ENCODE results near the gene MARVELD3. TPM values are rescaled to one million over a fixed set of nuclear protein-coding genes. Genes with fewer than 3 reads are reported as not detected.
"Not testable (repeated sequence)": the region's sequence is repeated elsewhere in the genome, so short reads cannot be mapped to it uniquely, and the experiment has no call there.

Gene MARVELD3
- polyA plus RNA-seq, 2 donors: 2.9 to 4.2 TPM

GRCh38 chr16:71676236-71676635, 50.3 kb downstream of the MARVELD3 start:
- H3K9me3 ChIP-seq (ENCODE audit: control insufficient read depth in 2 of 2, insufficient read depth in 1 of 2, low read depth in 1 of 2, low read length in 1 of 2): no peaks in the 10 kb centered on the region
- 86 to 92% methylated on average over 5 of the region's 5 CpGs for WGBS, 2 donors
- no peak overlapping the region for H3K27ac ChIP-seq (ENCODE audit: low read depth in 2 of 2, low read length in 1 of 2)
- H3K4me1 ChIP-seq (ENCODE audit: control insufficient read depth in 2 of 2, insufficient read depth in 2 of 2, low read length in 1 of 2): no peaks in the 10 kb centered on the region
- H3K4me3 ChIP-seq (ENCODE audit: low read depth in 1 of 2, low read length in 2 of 2): no peak overlapping the region
- no peaks in the 10 kb centered on the region for H3K36me3 ChIP-seq (ENCODE audit: control insufficient read depth in 2 of 2, insufficient read depth in 2 of 2, low read length in 1 of 2)
- H3K27me3 ChIP-seq (ENCODE audit: control insufficient read depth in 1 of 2, insufficient read depth in 2 of 2, low read length in 2 of 2): no peaks in the 10 kb centered on the region

GRCh38 chr16:71681360-71681759, 55.4 kb downstream of the MARVELD3 start:
- WGBS, 2 donors: 63 to 65% methylated on average over 2 of the region's 2 CpGs
- H3K4me3 ChIP-seq (ENCODE audit: low read depth in 1 of 2, low read length in 2 of 2): no peak overlapping the region
- no peak overlapping the region for H3K27ac ChIP-seq (ENCODE audit: low read depth in 2 of 2, low read length in 1 of 2)
- H3K4me1 ChIP-seq (ENCODE audit: control insufficient read depth in 2 of 2, insufficient read depth in 2 of 2, low read length in 1 of 2): no peaks in the 10 kb centered on the region
- H3K36me3 ChIP-seq (ENCODE audit: control insufficient read depth in 2 of 2, insufficient read depth in 2 of 2, low read length in 1 of 2): no peaks in the 10 kb centered on the region
- H3K27me3 ChIP-seq (ENCODE audit: control insufficient read depth in 1 of 2, insufficient read depth in 2 of 2, low read length in 2 of 2): no peaks in the 10 kb centered on the region
- H3K9me3 ChIP-seq (ENCODE audit: control insufficient read depth in 2 of 2, insufficient read depth in 1 of 2, low read depth in 1 of 2, low read length in 1 of 2): no peaks in the 10 kb centered on the region

- H3K36me3 ChIP-seq (ENCODE audit: control insufficient read depth in 2 of 2, insufficient read depth in 2 of 2, low read length in 1 of 2); H3K9me3 ChIP-seq (ENCODE audit: control insufficient read depth in 2 of 2, insufficient read depth in 1 of 2, low read depth in 1 of 2, low read length in 1 of 2); H3K4me3 ChIP-seq (ENCODE audit: low read depth in 1 of 2, low read length in 2 of 2); H3K27ac ChIP-seq (ENCODE audit: low read depth in 2 of 2, low read length in 1 of 2); H3K4me1 ChIP-seq (ENCODE audit: control insufficient read depth in 2 of 2, insufficient read depth in 2 of 2, low read length in 1 of 2); H3K27me3 ChIP-seq (ENCODE audit: control insufficient read depth in 1 of 2, insufficient read depth in 2 of 2, low read length in 2 of 2): not testable (repeated sequence)
- WGBS, 2 donors: 96 to 97% methylated on average over 12 of the region's 12 CpGs
Measured at GRCh38 chr16:71684280-71684679, 58.3 kb downstream of the MARVELD3 start.

Other genes with a start within 250 kb of the MARVELD3 start
- not detected for gene TLE7, start 184.1 kb upstream of the MARVELD3 start, polyA plus RNA-seq
- 1 to 10 TPM; 3.3 to 8.1 TPM for gene ZNF23, start 163.9 kb upstream of the MARVELD3 start, polyA plus RNA-seq
- gene ZNF19, start 136.9 kb upstream of the MARVELD3 start, polyA plus RNA-seq: 1 to 10 TPM; 1.1 to 1.4 TPM
- under 1 TPM in 1 of 2 donors, not detected in 1; 0.01 TPM for gene CHST4, start 99.8 kb upstream of the MARVELD3 start, polyA plus RNA-seq
- gene TAT, start 49.1 kb upstream of the MARVELD3 start, polyA plus RNA-seq: not detected
- under 1 TPM; 0.51 to 0.59 TPM for gene PHLPP2, start 98.5 kb downstream of the MARVELD3 start, polyA plus RNA-seq
- gene AP1G1, start 182.7 kb downstream of the MARVELD3 start, polyA plus RNA-seq: 10 to 100 TPM; 16.9 to 23.5 TPM
- gene ATXN1L, start 219.8 kb downstream of the MARVELD3 start, polyA plus RNA-seq: 1 to 10 TPM; 4.7 to 6.4 TPM